ENCODE data around the gene RPS29. TPM values are rescaled to one million over a fixed set of nuclear protein-coding genes. Genes with fewer than 3 reads are reported as not detected.
A peak's percentile ranks its signal among the peaks of the same experiment; 100 is the strongest.

The RPS29 gene
- total and polyA plus RNA-seq, 8 donors = 1,178 to 2,162 (median 1,898) TPM

- Histone ChIP-seq H3K9me3 (no peaks in the 10 kb centered on the region), H3K36me3 (peaks cover 0 to 34% of the 10 kb centered on the region in 2 donors), H3K4me3 (peak overlapping the region in 1 of 2 donors; percentile 86), H3K4me1 (peaks cover 4 to 42% of the 10 kb centered on the region in 2 donors), H3K27me3 (no peaks in the 10 kb centered on the region), H3K27ac (no peak overlapping the region)
- intact Hi-C loops (cut with DNase I) = no loop called here
- TF ChIP-seq, protein P1, sequence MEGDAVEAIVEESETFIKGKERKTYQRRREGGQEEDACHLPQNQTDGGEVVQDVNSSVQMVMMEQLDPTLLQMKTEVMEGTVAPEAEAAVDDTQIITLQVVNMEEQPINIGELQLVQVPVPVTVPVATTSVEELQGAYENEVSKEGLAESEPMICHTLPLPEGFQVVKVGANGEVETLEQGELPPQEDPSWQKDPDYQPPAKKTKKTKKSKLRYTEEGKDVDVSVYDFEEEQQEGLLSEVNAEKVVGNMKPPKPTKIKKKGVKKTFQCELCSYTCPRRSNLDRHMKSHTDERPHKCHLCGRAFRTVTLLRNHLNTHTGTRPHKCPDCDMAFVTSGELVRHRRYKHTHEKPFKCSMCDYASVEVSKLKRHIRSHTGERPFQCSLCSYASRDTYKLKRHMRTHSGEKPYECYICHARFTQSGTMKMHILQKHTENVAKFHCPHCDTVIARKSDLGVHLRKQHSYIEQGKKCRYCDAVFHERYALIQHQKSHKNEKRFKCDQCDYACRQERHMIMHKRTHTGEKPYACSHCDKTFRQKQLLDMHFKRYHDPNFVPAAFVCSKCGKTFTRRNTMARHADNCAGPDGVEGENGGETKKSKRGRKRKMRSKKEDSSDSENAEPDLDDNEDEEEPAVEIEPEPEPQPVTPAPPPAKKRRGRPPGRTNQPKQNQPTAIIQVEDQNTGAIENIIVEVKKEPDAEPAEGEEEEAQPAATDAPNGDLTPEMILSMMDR (IDR thresholded peaks at IDR 0.05) = no peak
- ATAC-seq (no peak), DNase-seq (no peak)
These were observed 2.1 kb downstream of the RPS29 start for GRCh38 chr14:49584058-49584457.

GRCh38 chr14:49583629-49584028 is 2.6 kb downstream of the RPS29 start:
- Histone ChIP-seq H3K36me3 (peaks cover 0 to 34% of the 10 kb centered on the region in 2 donors), H3K9me3 (no peaks in the 10 kb centered on the region), H3K4me3 (peak overlapping the region in 1 of 2 donors; percentile 86), H3K27me3 (no peaks in the 10 kb centered on the region), H3K27ac (no peak overlapping the region), H3K4me1 (peaks cover 4 to 42% of the 10 kb centered on the region in 2 donors)
- TF ChIP-seq, protein P1 (IDR thresholded peaks at IDR 0.05) = no peak
- DNase-seq (no peak), ATAC-seq (no peak)
- intact Hi-C loops (cut with DNase I) = no loop called here

- TF ChIP-seq, protein P1 (IDR thresholded peaks at IDR 0.05) = no peak
- Histone ChIP-seq H3K36me3 (peaks cover 0 to 39% of the 10 kb centered on the region in 2 donors), H3K4me3 (no peak overlapping the region), H3K4me1 (peaks cover 4 to 37% of the 10 kb centered on the region in 2 donors), H3K27ac (no peak overlapping the region), H3K9me3 (no peaks in the 10 kb centered on the region), H3K27me3 (no peaks in the 10 kb centered on the region)
- ATAC-seq (no peak), DNase-seq (no peak)
- intact Hi-C loops (cut with DNase I) = no loop called here
These were observed 3.8 kb downstream of the RPS29 start for GRCh38 chr14:49582113-49582977.

DNA sequence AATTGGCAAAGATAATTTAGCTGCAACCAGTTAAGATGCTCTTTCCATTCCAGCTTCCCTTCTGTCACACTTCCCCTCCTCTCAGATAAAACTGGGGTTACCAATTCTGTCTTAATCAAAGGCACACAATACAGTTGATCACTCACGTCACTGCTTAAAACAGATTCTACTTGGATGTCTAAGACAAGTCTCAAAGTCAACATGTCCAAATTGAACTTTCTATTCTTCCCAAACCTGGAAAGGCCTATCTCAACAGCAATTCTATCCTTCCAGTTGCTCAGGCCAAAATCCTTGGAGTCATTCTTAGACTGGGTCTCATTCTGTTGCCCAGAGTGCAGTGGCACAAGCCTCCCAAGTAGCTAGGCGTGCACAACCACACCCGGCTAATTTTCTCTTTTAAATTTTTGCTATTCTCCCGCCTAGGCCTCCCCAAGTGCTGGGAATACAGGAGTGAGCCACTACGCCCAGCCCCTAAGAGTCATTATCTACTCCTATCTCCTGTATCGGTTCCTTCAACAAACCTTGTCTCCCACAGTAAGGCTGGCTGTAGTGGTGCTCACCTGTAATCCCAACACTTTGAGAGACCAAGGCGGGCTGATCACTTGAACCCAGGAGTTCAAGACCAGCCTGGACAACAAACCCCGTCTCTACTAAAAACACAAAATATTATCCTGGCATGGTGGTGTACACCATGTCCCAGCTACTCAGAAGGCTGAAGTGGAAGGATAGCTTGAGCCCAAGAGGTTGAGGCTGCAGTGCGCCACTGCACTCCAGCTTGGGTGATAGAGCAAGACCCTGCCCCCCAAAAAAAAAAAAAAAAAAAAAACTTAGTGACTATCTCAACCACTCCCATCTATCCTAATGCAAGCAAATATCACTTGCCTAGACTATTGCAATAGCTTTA is 4.7 kb downstream of the RPS29 start:
- intact Hi-C loops (cut with DNase I) = no loop called here
- TF ChIP-seq, protein P1 (IDR thresholded peaks at IDR 0.05) = no peak
- H3K4me3 ChIP-seq = no peak overlapping the region
- DNase-seq (no peak), ATAC-seq (no peak)
- H3K4me1 ChIP-seq = peaks cover 4 to 31% of the 10 kb centered on the region in 2 donors
- no peaks in the 10 kb centered on the region for H3K9me3 ChIP-seq
- no peaks in the 10 kb centered on the region for H3K27me3 ChIP-seq
- H3K27ac ChIP-seq = no peak overlapping the region
- H3K36me3 ChIP-seq = peaks cover 0 to 48% of the 10 kb centered on the region in 2 donors

DNA sequence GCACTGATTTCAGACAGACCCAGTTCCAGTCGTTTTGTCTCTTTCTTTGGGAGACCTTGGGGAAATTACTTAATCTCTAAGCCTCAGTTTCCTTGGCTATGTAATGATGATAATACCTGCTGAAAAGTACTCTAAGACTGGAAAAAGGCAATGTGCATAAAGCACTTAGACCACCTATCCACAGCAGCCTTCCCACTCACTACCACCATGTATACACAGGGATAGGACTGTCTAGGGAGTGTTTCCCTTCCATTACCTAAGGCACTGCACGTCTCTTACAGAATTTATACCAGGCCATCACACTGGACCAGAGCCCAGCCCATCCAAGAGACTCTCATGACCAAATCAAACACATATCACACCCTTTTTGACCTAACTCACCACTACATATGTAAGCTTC is 6.3 kb downstream of the RPS29 start:
- intact Hi-C loops (cut with DNase I) = no loop called here

More for the DNA sequence above, 6.3 kb downstream of the RPS29 start:
- Histone ChIP-seq H3K4me3 (no peak overlapping the region), H3K27me3 (no peaks in the 10 kb centered on the region), H3K36me3 (peaks cover 0 to 64% of the 10 kb centered on the region in 2 donors), H3K9me3 (no peaks in the 10 kb centered on the region), H3K4me1 (peaks cover 4 to 24% of the 10 kb centered on the region in 2 donors), H3K27ac (no peak overlapping the region)
- ATAC-seq (no peak), DNase-seq (no peak)
- TF ChIP-seq, protein P1 (IDR thresholded peaks at IDR 0.05) = no peak

Measured in left lung (tissue), 10 donors.